Type B pancreatic cell (in vitro differentiated cells): ENCODE measurements around the gene FAM222B. TPM values are rescaled to one million over a fixed set of nuclear protein-coding genes. Genes with fewer than 3 reads are reported as not detected.
"Not testable (repeated sequence)": the region's sequence is repeated elsewhere in the genome, so short reads cannot be mapped to it uniquely, and the experiment has no call there.

Source experiments
- DNase-seq: peaks from one replicate; pipeline ENCODE4 v3.0.0; 2021; ENCODE audit warnings: mixed read lengths; ENCODE audit not compliant: unreplicated experiment; ENCODE audit errors: extremely low spot score
- H3K27ac Mint-ChIP-seq: 2 replicates; pipeline ENCODE4 v1.8.0; 2021; ENCODE audit warnings: mild to moderate bottlenecking, mixed read lengths
- H3K27me3 Mint-ChIP-seq: 2 replicates; pipeline ENCODE4 v1.8.0; 2021; ENCODE audit warnings: mixed read lengths
- H3K36me3 Mint-ChIP-seq: 2 replicates; pipeline ENCODE4 v1.8.0; 2021; ENCODE audit warnings: mixed read lengths
- H3K4me1 Mint-ChIP-seq: one replicate; pipeline ENCODE4 v1.8.0; 2021; ENCODE audit warnings: mixed read lengths; ENCODE audit not compliant: unreplicated experiment
- H3K4me3 Mint-ChIP-seq: 2 replicates; pipeline ENCODE4 v1.8.0; 2021; ENCODE audit warnings: mild to moderate bottlenecking, mixed read lengths
- H3K9me3 Mint-ChIP-seq: 2 replicates; pipeline ENCODE4 v1.8.0; 2021; ENCODE audit warnings: mixed read lengths
- CTCF ChIP-seq: fragments of 200-600 bp; sonication (generic); conservative IDR thresholded peaks from 2 replicates; pipeline ENCODE4 v1.5.0; 2021; ENCODE audit warnings: antibody characterized with exemption, mild to moderate bottlenecking
- total RNA-seq: library from RNA; stranded (reverse); gene quantifications from 2 replicates; pipeline ENCODE4 v1.2.1, GENCODE V29; 2021; ENCODE audit warnings: low replicate concordance

FAM222B gene
- total RNA-seq, 1 donor from 2014 or later, result 28.7 TPM

DNA sequence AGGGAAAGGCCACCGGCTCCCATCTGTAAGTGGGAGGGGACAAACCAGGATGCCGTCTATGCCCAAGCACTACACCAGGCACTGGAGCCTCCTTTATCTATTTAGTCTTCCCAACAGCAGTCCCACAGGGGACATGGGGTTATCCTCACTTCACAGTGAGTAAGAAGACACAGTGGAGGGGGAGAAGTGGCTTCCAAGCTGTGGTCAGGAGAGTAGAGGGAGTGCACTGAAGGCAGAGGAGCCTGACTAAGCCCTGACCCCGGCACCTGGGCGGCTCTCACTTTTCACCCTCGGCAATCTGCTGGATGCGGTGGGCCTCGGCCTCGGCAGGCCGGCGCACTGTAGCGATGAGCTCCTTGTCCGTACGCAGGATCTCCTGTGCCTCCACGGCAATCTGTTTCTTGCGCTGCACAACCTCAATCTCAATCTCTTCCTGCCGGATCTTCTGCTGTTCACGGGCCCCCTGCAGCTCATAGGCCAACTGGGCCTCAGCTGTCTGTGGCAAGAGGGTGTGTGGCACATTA lies 39.0 kb upstream of the FAM222B start:
- H3K27me3 Mint-ChIP-seq, result no peaks in the 10 kb centered on the region
- H3K9me3 Mint-ChIP-seq, result no peaks in the 10 kb centered on the region
- H3K4me3 Mint-ChIP-seq, result no peak overlapping the region
- TF ChIP-seq CTCF, result no peak
- no peaks in the 10 kb centered on the region for H3K4me1 Mint-ChIP-seq
- DNase-seq, result no peak
- H3K36me3 Mint-ChIP-seq, result peaks cover 9% of the 10 kb centered on the region
- H3K27ac Mint-ChIP-seq, result no peak overlapping the region

DNA sequence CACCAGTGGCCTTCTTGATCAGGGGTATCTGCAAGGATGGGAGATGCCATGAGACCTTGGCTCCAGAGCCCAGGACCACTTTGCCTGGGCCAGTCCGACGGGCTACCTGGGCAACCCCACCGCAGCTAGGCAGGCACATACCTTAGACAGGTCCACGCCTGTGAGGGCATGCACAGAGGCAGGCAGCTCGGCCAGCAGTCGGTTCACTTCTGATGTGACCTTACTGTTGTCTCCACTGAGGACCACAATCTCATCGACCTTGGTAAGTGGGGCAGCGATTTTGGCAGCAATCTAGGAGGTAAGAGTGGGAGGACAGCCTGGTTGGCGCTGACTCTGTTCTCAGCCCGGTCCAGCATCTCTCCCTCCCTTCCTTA lies 38.0 kb upstream of the FAM222B start:
- DNase-seq, result no peak
- Mint-ChIP-seq H3K9me3 (no peaks in the 10 kb centered on the region), H3K27me3 (no peaks in the 10 kb centered on the region), H3K4me1 (no peaks in the 10 kb centered on the region), H3K36me3 (peaks cover 9% of the 10 kb centered on the region), H3K4me3 (no peak overlapping the region), H3K27ac (no peak overlapping the region)
- no peak for TF ChIP-seq CTCF

- no peak for DNase-seq
- Mint-ChIP-seq H3K4me1 (no peaks in the 10 kb centered on the region), H3K36me3 (peaks cover 9% of the 10 kb centered on the region), H3K27me3 (no peaks in the 10 kb centered on the region), H3K4me3 (no peak overlapping the region), H3K9me3 (no peaks in the 10 kb centered on the region), H3K27ac (no peak overlapping the region)
- TF ChIP-seq CTCF, result no peak
These were observed 37.4 kb upstream of the FAM222B start for GRCh38 chr17:28879886-28880571.

DNA sequence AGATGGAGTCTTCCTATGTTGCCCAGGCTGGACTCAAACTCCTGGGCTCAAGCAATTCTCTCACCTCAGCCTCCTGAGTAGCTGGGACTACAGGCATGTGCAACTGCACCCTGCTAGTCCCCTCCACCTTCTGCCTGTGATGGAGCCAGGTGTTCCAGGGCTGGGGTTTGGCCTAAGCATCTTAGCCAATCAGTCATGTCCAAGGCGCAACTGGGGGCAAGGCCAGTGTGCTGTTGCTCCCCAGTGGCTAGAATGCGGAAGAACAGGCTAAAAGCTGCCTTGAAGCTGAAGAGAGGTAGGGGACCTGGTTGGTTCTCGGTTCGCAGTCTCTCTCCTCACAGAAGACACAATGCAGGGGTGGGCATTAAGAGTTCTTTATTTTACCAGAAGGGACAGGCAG lies 36.4 kb upstream of the FAM222B start:
- DNase-seq, result no peak
- Mint-ChIP-seq H3K27ac (no peak overlapping the region), H3K4me1 (no peaks in the 10 kb centered on the region), H3K9me3 (no peaks in the 10 kb centered on the region), H3K4me3 (no peak overlapping the region), H3K36me3 (peaks cover 9% of the 10 kb centered on the region), H3K27me3 (no peaks in the 10 kb centered on the region)
- TF ChIP-seq CTCF, result peak; percentile 60

DNA sequence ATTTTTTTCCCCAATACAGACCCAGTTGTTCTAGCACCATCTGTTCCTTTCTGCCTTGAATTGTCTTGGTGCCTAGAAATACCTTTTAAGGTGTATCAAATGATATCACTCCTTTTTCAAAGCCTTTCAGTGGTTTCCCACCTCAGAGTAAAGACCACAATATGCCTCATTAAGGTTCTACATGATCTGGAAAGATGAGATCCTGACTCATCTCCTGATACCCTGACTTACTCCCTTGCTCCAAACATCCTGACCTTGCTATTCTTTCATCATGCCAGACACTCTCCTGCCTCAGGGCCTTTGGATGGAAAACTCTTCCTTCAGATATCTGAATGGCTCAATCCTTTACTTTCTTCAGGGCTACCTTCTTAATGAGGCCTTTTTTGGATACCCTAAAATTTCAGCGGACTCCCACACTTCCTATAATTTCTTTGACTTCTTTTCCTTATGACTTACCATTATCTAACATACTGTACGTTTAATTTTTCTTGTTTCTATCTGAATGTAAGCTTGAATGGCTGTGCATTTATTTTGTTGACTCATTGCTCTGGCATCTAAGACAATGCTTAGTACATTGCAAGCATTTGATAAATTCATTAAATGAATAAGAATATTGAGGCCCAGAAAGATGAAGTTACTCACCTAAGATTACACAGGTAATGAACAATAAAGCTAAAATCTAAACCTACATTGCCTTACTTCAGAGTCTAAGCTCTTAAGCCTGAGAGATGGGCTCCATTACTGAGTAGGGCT lies 35.7 kb upstream of the FAM222B start:
- no peaks in the 10 kb centered on the region for H3K9me3 Mint-ChIP-seq
- no peak for DNase-seq
- H3K4me3 Mint-ChIP-seq, result no peak overlapping the region
- H3K27ac Mint-ChIP-seq, result no peak overlapping the region
- H3K36me3 Mint-ChIP-seq, result peaks cover 9% of the 10 kb centered on the region
- no peaks in the 10 kb centered on the region for H3K27me3 Mint-ChIP-seq
- no peaks in the 10 kb centered on the region for H3K4me1 Mint-ChIP-seq
- no peak for TF ChIP-seq CTCF

- H3K27ac Mint-ChIP-seq, DNase-seq, H3K4me1 Mint-ChIP-seq: not testable (repeated sequence)
These were observed 34.6 kb upstream of the FAM222B start for GRCh38 chr17:28877150-28877711.

More at GRCh38 chr17:28877150-28877711, 34.6 kb upstream of the FAM222B start:
- H3K9me3 Mint-ChIP-seq, H3K27me3 Mint-ChIP-seq, H3K4me3 Mint-ChIP-seq, H3K36me3 Mint-ChIP-seq: not testable (repeated sequence)
